Transverse colon (tissue), 4 donors: ENCODE measurements around the gene STK32B. TPM values are rescaled to one million over a fixed set of nuclear protein-coding genes. Genes with fewer than 3 reads are reported as not detected.
"Not testable (repeated sequence)": the region's sequence is repeated elsewhere in the genome, so short reads cannot be mapped to it uniquely, and the experiment has no call there.

ENCODE experiments used
- DNase-seq: peaks from one replicate; pipeline ENCODE4 v3.0.0-alpha.2; 2019
- H3K27ac ChIP-seq, 4 donors: fragments of 200-600 bp; sonication (generic); 2 replicates each; pipeline ENCODE4 v1.5.1; 2016 to 2018; ENCODE audit warnings: inconsistent platforms in 4 of 4
- H3K27me3 ChIP-seq: fragments of 200-600 bp; sonication (generic); 2 replicates; pipeline ENCODE4 v1.5.1; 2017; ENCODE audit warnings: inconsistent platforms
- H3K36me3 ChIP-seq, 4 donors: fragments of 200-600 bp; sonication (generic); 2 replicates each; pipeline ENCODE4 v1.5.1; 2017 to 2019; ENCODE audit warnings: inconsistent platforms in 4 of 4
- H3K4me1 ChIP-seq, 4 donors: fragments of 200-600 bp; sonication (generic); 2 replicates each; pipeline ENCODE4 v1.5.1; 2017 to 2020; ENCODE audit warnings: inconsistent platforms in 4 of 4
- H3K4me3 ChIP-seq, 4 donors: fragments of 200-600 bp; sonication (generic); 1 replicate in 1 of 4; 2 replicates in 3 of 4; pipeline versions ENCODE4 v1.5.1 to v1.6.1; 2017 to 2019; ENCODE audit warnings: inconsistent platforms in 4 of 4
- H3K9me3 ChIP-seq, 2 donors: fragments of 200-600 bp; sonication (generic); 2 replicates each; pipeline ENCODE4 v1.5.1; 2017 to 2019; ENCODE audit warnings: inconsistent platforms in 2 of 2
- CTCF ChIP-seq, 5 experiments: fragments of 200-600 bp in 3 of 5; fragments of 450-650 bp in 2 of 5; sonication (generic) in 3 of 5; IDR thresholded peaks; 1 replicate in 2 of 5; 2 replicates in 3 of 5; pipeline ENCODE4 v1.5.1; 2016 to 2017; ENCODE audit warnings: antibody characterized with exemption in 5 of 5, inconsistent platforms in 3 of 5, mild to moderate bottlenecking in 2 of 5, moderate library complexity in 1 of 5
- EP300 ChIP-seq: sonication (generic); formaldehyde crosslinking; IDR thresholded peaks from one replicate; pipeline ENCODE4 v1.6.1; 2017; ENCODE audit warnings: antibody characterized with exemption, low read depth
- POLR2A ChIP-seq: fragments of 450-650 bp; IDR thresholded peaks from one replicate; pipeline ENCODE4 v1.6.1; 2016; ENCODE audit warnings: antibody characterized with exemption, mild to moderate bottlenecking, moderate library complexity
- POLR2AphosphoS5 ChIP-seq, 3 donors: sonication (generic); formaldehyde crosslinking; IDR thresholded peaks; one replicate each; pipeline ENCODE4 v1.6.1; 2016; ENCODE audit warnings: antibody characterized with exemption in 3 of 3
- WGBS, 2 donors: methylation state at CpG; one replicate each; pipeline ENCODE4 v1.1.5; 2018; ENCODE audit warnings: low coverage in 1 of 2; 5-methylcytosine and 5-hydroxymethylcytosine counted together
- in situ Hi-C, 4 donors: fragments of 200-750 bp; cut with MboI; loops; one replicate each; pipeline versions ENCODE4 v1.15.0 to v1.15.1; 2017; ENCODE audit warnings: low sequenced_read_pairs in 3 of 4, low pct_ligation_motif_present in 1 of 4, low pct_unique_long_range_greater_than_20kb in 1 of 4
- intact Hi-C: fragments of 100-400 bp; cut with DNase I; formaldehyde crosslinking; loops from one replicate; pipeline ENCODE4 v1.15.1; 2023; ENCODE audit warnings: low total_unique reads
- total RNA-seq, 4 donors: library from RNA; depleted of rRNA; stranded (reverse); fragments of >200 nt; gene quantifications; one replicate each; pipeline ENCODE4 v1.1.0, GENCODE V29; 2016

The STK32B gene
- total RNA-seq, 4 donors from 2014 or later, result 0.37 to 1.1 (median 0.64) TPM

GRCh38 chr4:5166377-5166776, 115.1 kb downstream of the STK32B start:
- Histone ChIP-seq H3K27me3 (no peaks in the 10 kb centered on the region), H3K4me1 (no peaks in the 10 kb centered on the region), H3K9me3 (no peaks in the 10 kb centered on the region), H3K36me3 (no peaks in the 10 kb centered on the region), H3K27ac (no peak overlapping the region), H3K4me3 (no peak overlapping the region)
- DNase-seq, result no peak
- in situ Hi-C loops (no loop called here), intact Hi-C loops (no loop called here)
- TF ChIP-seq POLR2A (no peak), EP300 (no peak), POLR2AphosphoS5 (IDR thresholded peaks at IDR 0.05) (no peak), CTCF (IDR thresholded peaks at IDR 0.05) (no peak)
- WGBS, 2 donors, result 76% methylated on average over 4 of the region's 4 CpGs; no CpG with 5 or more reads in 1 of the 2 donors

- no peaks in the 10 kb centered on the region for H3K4me1 ChIP-seq
- intact Hi-C loops, result no loop called here
- no peaks in the 10 kb centered on the region for H3K9me3 ChIP-seq
- TF ChIP-seq POLR2A, result no peak
- TF ChIP-seq EP300, result no peak
- no peak for TF ChIP-seq POLR2AphosphoS5 (IDR thresholded peaks at IDR 0.05)
- TF ChIP-seq CTCF (IDR thresholded peaks at IDR 0.05), result no peak
- H3K27ac ChIP-seq, result no peak overlapping the region
- no peak for DNase-seq
- no peaks in the 10 kb centered on the region for H3K36me3 ChIP-seq
- no peaks in the 10 kb centered on the region for H3K27me3 ChIP-seq
- WGBS, 2 donors, result 86% methylated on average over 5 of the region's 5 CpGs; no CpG with 5 or more reads in 1 of the 2 donors
- in situ Hi-C loops, result no loop called here
- no peak overlapping the region for H3K4me3 ChIP-seq
Measured at GRCh38 chr4:5168891-5169290, 117.6 kb downstream of the STK32B start.

GRCh38 chr4:5175836-5176235, 124.6 kb downstream of the STK32B start:
- H3K4me1 ChIP-seq, in situ Hi-C loops, DNase-seq, H3K36me3 ChIP-seq, H3K27ac ChIP-seq, H3K27me3 ChIP-seq, H3K4me3 ChIP-seq, intact Hi-C loops, H3K9me3 ChIP-seq: not testable (repeated sequence)
- 94 to 100% methylated on average over 1 to 11 of the region's 11 CpGs for whole genome bisulfite sequencing, 2 donors

- no peaks in the 10 kb centered on the region for H3K27me3 ChIP-seq
- H3K4me3 ChIP-seq, result no peak overlapping the region
- TF ChIP-seq EP300 (no peak), POLR2A (no peak), POLR2AphosphoS5 (IDR thresholded peaks at IDR 0.05) (no peak), CTCF (IDR thresholded peaks at IDR 0.05) (no peak)
- DNase-seq, result no peak
- H3K9me3 ChIP-seq, result no peaks in the 10 kb centered on the region
- H3K4me1 ChIP-seq, result no peaks in the 10 kb centered on the region
- in situ Hi-C loops, result no loop called here
- no peaks in the 10 kb centered on the region for H3K36me3 ChIP-seq
- H3K27ac ChIP-seq, result no peak overlapping the region
- intact Hi-C loops, result no loop called here
- 81 to 95% methylated on average over 3 to 6 of the region's 6 CpGs for WGBS, 2 donors
Measured at GRCh38 chr4:5184606-5185005, 133.3 kb downstream of the STK32B start.

GRCh38 chr4:5185551-5185950, 134.3 kb downstream of the STK32B start:
- Histone ChIP-seq H3K4me1 (no peaks in the 10 kb centered on the region), H3K36me3 (no peaks in the 10 kb centered on the region), H3K27me3 (no peaks in the 10 kb centered on the region), H3K4me3 (no peak overlapping the region), H3K9me3 (no peaks in the 10 kb centered on the region), H3K27ac (no peak overlapping the region)
- in situ Hi-C loops (no loop called here), intact Hi-C loops (no loop called here)
- TF ChIP-seq EP300 (no peak), POLR2AphosphoS5 (IDR thresholded peaks at IDR 0.05) (no peak), CTCF (IDR thresholded peaks at IDR 0.05) (no peak), POLR2A (no peak)
- 73 to 78% methylated on average over 6 of the region's 6 CpGs for WGBS, 2 donors
- no peak for DNase-seq
